SK-N-SH (cell line): ENCODE data around the gene SEC11A.

Experiments used
- CTCF ChIP-seq: fragments of 200-600 bp; sonication (generic); IDR thresholded peaks from 2 replicates; pipeline ENCODE4 v1.6.1; 2017; ENCODE audit warnings: antibody characterized with exemption, mild to moderate bottlenecking, moderate library complexity
- GABPA ChIP-seq: IDR thresholded peaks from 2 replicates; pipeline ENCODE4 v1.4.0; 2012; ENCODE audit warnings: low read depth, mild to moderate bottlenecking
- RAD21 ChIP-seq: IDR thresholded peaks from 2 replicates; pipeline ENCODE4 v1.6.1; 2012; ENCODE audit warnings: mild to moderate bottlenecking, low read length
- SIN3A ChIP-seq: IDR thresholded peaks from 2 replicates; pipeline ENCODE4 v1.6.1; 2012; ENCODE audit warnings: low read depth, mild to moderate bottlenecking, low read length, moderate library complexity, borderline replicate concordance
- TF ChIP-seq, protein P1 (sequence below): fragments of 150-350 bp; IDR thresholded peaks from 2 replicates; pipeline ENCODE4 v1.6.1; 2017; ENCODE audit warnings: antibody characterized with exemption, low read length, low read depth, borderline replicate concordance
- TF ChIP-seq, protein P2 (sequence below): IDR thresholded peaks from 2 replicates; pipeline ENCODE4; 2012

DNA sequence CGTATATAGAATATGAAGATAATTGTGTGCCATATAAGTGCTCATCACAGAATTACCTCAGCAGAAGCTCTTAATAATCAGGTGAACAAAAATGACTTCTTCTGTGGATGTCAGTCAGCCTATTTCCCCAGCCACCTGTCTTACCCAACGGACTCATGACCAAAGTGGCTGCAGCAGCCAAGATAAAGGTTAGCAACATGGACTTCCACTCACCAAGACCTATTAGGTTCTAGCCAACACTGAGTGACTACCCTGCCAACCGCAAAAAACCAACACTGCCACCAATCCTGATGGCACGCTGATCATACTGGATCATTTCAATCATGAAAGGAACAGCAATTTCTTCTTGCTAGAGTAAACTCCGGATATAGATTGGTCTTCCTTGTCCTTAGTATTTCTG lies 12.1 kb downstream of the SEC11A start:
- TF ChIP-seq GABPA (no peak), SIN3A (no peak), CTCF (no peak), RAD21 (no peak)
- TF ChIP-seq, protein P1, sequence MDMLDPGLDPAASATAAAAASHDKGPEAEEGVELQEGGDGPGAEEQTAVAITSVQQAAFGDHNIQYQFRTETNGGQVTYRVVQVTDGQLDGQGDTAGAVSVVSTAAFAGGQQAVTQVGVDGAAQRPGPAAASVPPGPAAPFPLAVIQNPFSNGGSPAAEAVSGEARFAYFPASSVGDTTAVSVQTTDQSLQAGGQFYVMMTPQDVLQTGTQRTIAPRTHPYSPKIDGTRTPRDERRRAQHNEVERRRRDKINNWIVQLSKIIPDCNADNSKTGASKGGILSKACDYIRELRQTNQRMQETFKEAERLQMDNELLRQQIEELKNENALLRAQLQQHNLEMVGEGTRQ, result no peak
- TF ChIP-seq, protein P2, sequence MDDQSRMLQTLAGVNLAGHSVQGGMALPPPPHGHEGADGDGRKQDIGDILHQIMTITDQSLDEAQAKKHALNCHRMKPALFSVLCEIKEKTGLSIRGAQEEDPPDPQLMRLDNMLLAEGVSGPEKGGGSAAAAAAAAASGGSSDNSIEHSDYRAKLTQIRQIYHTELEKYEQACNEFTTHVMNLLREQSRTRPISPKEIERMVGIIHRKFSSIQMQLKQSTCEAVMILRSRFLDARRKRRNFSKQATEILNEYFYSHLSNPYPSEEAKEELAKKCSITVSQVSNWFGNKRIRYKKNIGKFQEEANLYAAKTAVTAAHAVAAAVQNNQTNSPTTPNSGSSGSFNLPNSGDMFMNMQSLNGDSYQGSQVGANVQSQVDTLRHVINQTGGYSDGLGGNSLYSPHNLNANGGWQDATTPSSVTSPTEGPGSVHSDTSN, result no peak
